ENCODE data around the gene ANKRD11. TPM values are rescaled to one million over a fixed set of nuclear protein-coding genes. Genes with fewer than 3 reads are reported as not detected.
A peak's percentile ranks its signal among the peaks of the same experiment; 100 is the strongest.
"Not testable (repeated sequence)": the region's sequence is repeated elsewhere in the genome, so short reads cannot be mapped to it uniquely, and the experiment has no call there.

The ANKRD11 gene
- polyA plus RNA-seq, 3 donors from 2014 or later: 3.7 to 14.3 (median 8.5) TPM

DNA sequence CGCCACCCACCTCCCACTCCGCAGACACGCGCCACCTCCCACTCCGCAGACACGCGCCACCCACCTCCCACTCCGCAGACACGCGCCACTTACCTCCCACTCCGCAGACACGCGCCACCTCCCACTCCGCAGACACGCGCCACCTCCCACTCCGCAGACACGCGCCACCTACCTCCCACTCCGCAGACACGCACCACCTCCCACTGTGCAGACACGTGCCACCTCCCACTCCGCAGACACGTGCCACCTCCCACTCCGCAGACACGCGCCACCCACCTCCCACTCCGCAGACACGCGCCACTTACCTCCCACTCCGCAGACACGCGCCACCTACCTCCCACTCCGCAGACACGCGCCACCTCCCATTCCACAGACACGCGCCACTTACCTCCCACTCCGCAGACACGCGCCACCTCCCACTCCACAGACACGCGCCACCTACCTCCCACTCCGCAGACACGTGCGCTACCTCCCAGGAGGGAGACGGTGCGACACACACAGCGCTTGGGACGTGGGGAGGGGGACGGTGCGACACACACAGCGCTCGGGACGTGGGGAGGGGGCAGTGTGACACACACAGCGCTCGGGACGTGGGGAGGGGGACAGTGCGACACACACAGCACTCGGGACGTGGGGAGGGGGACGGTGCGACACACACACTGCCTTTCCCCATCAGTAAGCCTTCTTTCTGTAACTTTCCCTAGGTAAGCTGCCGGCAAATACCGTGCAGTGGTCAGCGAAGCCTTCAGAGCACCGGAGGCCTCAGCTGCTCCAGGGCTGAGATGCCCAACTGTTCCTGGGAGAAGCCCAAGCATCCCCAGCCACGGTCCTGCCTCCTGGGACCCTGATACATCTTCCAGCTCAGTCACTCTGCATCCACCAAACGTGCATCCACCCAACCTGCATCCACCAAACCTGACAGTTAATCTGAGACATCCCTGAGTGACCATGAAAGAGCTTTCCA is 183.6 kb downstream of the ANKRD11 start:
- Mint-ChIP-seq H3K4me1 (peaks cover 65 to 80% of the 10 kb centered on the region in 2 donors), H3K36me3 (peaks cover 4 to 20% (median 8%) of the 10 kb centered on the region in 3 donors), H3K27ac (peak overlapping the region in 5 of 6 donors; percentile 23 to 86 (median 72)), H3K27me3 (ENCODE audit: low read depth in 3 of 3) (peaks cover 6 to 26% (median 21%) of the 10 kb centered on the region in 3 donors)
- DNase-seq, H3K9me3 Mint-ChIP-seq, H3K4me3 Mint-ChIP-seq: not testable (repeated sequence)

DNA sequence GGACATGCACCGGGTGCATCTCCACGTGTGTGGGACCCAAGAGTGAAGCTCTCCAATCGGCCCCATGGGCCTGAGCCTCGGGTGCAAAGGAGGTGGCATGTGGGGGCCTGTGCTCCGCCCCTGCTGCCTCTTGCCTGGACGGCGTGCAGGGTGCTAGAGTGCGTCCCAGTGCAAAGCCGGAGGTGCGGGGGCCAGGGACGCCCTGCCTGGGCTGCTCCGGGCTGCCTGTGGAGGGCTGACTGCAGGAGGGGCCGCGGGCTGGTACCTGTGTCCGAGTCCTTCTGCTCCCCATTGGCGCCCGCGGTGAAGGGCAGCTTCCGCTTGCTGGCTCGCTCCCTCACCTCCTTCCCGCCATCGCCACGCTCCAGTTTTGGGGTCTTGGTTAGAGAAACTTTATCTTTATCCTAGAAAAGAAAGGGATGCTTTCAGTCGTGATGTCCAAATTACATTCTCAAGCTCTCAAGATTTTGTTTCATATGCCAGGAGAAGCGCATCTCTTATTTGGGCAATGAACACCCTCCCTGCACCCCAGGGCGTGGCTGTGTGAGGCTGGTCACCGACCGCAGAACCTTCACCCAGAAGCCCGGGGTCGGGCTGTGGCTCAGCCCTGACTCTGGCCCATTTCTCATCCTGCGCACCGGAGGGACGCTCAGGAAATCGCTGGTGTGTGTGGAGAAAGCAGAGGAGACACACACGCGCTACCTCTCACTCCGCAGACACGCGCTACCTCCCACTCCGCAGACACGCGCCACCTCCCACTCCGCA is 185.2 kb downstream of the ANKRD11 start:
- Mint-ChIP-seq H3K27ac (peak overlapping the region in 1 of 6 donors; percentile 50), H3K27me3 (ENCODE audit: low read depth in 3 of 3) (peaks cover 7 to 22% (median 21%) of the 10 kb centered on the region in 3 donors), H3K4me3 (peak overlapping the region in 1 of 5 donors; percentile 36), H3K4me1 (peaks cover 63 to 74% of the 10 kb centered on the region in 2 donors), H3K36me3 (peaks cover 4 to 16% (median 8%) of the 10 kb centered on the region in 3 donors), H3K9me3 (no peaks in the 10 kb centered on the region)
- DNase-seq: no peak

DNA sequence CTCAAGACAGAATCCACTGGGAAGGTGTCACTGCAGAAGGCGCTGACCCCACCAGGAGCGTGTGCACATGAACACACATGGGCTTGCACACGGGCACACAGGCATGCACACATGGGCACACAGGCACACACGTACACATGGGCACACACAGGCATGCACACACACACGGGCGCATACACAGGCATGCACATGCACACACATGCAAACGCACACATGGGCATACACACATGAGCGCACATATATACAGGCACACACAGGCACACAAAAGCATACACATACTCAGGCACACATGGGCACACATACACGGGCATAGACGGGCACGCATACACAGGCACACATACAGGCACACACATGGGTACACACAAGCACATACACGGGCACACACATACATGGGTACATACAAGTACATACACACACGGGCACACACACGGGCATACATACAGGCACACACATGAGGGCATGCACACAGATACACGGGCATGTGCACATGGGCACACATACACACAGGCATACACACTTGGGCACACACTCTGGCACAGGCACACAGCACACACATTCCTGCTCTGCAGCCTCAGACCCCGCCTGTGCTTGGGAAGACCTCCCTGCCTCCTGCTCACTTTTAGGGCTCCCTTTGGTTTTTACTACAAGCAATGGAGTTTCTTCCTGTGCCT is 186.0 kb downstream of the ANKRD11 start:
- H3K4me3 Mint-ChIP-seq: peak overlapping the region in 2 of 5 donors; percentile 61 to 79
- H3K4me1 Mint-ChIP-seq: peaks cover 55 to 66% of the 10 kb centered on the region in 2 donors

DNA sequence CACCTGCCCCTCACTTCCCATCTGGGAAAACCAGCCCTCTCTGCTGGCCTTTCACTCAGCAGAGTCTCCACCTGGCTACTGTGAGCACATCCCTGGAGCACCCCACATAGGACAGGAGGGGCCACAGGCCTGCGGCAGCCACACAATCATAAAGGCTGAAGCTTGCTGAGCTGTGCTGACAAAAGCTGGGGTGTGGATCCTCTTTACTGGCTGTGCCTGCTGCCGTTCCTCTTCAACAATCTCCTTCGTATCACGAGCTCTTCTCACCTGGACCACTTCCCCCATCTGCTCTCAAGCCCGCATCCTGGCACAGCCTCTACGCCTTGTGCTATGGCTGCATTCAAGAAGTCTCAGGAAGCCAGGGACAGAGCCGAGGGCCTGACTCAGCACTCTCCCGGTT is 186.7 kb downstream of the ANKRD11 start:
- H3K9me3 Mint-ChIP-seq: no peaks in the 10 kb centered on the region
- peak overlapping the region; percentile 64 to 89 (median 86) for H3K27ac Mint-ChIP-seq
- peak in 2 of 3 donors; percentile 34 to 42 for DNase-seq
- H3K4me3 Mint-ChIP-seq: peak overlapping the region; percentile 37 to 79 (median 67)
- peaks cover 53 to 66% of the 10 kb centered on the region in 2 donors for H3K4me1 Mint-ChIP-seq
- H3K27me3 Mint-ChIP-seq (ENCODE audit: low read depth in 3 of 3): peaks cover 5 to 16% (median 15%) of the 10 kb centered on the region in 3 donors
- H3K36me3 Mint-ChIP-seq: peaks cover 4 to 12% (median 8%) of the 10 kb centered on the region in 3 donors

More for the DNA sequence above, 186.0 kb downstream of the ANKRD11 start:
- Mint-ChIP-seq H3K36me3 (peaks cover 4 to 16% (median 8%) of the 10 kb centered on the region in 3 donors), H3K27me3 (ENCODE audit: low read depth in 3 of 3) (peaks cover 7 to 18% (median 17%) of the 10 kb centered on the region in 3 donors), H3K9me3 (no peaks in the 10 kb centered on the region), H3K27ac (peak overlapping the region; percentile 64 to 89 (median 86))
- DNase-seq: no peak

DNA sequence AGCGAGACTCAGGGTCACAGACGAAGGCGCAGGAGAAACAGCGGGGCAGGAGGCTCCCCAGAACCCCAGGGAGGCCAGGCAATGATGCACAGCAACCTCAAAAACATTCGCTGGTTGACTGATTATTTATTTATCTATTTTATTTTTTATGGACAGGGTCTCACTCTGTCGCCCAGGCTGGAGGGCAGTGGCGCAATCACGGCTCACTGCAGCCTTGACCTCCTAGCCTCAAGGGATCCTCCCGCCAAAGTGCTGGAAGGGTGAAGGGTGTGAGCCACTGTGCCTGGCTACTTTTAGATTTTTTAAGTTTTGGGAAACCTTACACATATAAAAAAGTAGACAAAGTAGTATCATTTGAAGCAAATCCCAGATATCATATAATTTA is 189.4 kb downstream of the ANKRD11 start:
- H3K4me1 Mint-ChIP-seq: peaks cover 63 to 75% of the 10 kb centered on the region in 2 donors
- H3K27ac Mint-ChIP-seq: peak overlapping the region in 4 of 6 donors; percentile 36 to 76 (median 46)
- peak overlapping the region in 1 of 5 donors; percentile 18 for H3K4me3 Mint-ChIP-seq
- peaks cover 4 to 30% (median 19%) of the 10 kb centered on the region in 3 donors for H3K27me3 Mint-ChIP-seq (ENCODE audit: low read depth in 3 of 3)
- H3K36me3 Mint-ChIP-seq: peaks cover 4 to 22% (median 12%) of the 10 kb centered on the region in 3 donors
- DNase-seq: no peak
- no peaks in the 10 kb centered on the region for H3K9me3 Mint-ChIP-seq

DNA sequence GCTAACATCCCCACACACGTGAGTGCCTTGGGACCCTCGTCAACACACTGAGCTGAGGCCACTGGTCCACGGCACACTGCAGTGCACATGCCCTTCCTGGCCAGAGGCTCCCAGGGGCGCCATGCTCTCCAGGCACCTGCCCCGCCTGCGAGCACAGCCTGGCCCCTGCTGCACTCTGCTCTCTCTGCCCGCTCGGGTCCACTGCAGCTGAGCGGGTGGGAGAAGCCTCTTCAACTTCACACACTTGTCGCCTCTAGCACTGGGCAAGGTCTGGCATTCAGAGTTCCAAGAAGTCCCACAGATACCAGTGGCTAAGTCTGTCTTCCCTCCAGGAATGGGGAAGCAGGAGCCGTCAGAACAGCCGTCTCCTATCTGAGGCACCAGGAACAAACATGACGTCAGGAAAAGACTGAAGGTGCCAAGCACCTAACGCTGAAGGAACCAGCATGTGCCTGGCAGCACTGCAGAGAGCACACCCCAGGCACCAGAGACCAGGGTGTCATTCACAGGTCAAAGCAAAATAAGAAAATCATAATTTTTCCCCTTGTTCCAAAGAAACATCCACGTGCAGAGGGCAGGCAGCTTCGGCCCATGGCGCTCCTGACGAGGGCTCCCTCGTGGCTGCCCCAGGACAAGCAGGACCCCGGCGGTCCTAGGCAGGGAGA is 189.9 kb downstream of the ANKRD11 start:
- DNase-seq: no peak
- peaks cover 68 to 80% of the 10 kb centered on the region in 2 donors for H3K4me1 Mint-ChIP-seq
- H3K27ac Mint-ChIP-seq: peak overlapping the region in 4 of 6 donors; percentile 36 to 55 (median 46)
- peak overlapping the region in 2 of 5 donors; percentile 13 to 18 for H3K4me3 Mint-ChIP-seq
- H3K36me3 Mint-ChIP-seq: peaks cover 4 to 22% (median 12%) of the 10 kb centered on the region in 3 donors
- peaks cover 4 to 30% (median 19%) of the 10 kb centered on the region in 3 donors for H3K27me3 Mint-ChIP-seq (ENCODE audit: low read depth in 3 of 3)
- H3K9me3 Mint-ChIP-seq: no peaks in the 10 kb centered on the region

DNA sequence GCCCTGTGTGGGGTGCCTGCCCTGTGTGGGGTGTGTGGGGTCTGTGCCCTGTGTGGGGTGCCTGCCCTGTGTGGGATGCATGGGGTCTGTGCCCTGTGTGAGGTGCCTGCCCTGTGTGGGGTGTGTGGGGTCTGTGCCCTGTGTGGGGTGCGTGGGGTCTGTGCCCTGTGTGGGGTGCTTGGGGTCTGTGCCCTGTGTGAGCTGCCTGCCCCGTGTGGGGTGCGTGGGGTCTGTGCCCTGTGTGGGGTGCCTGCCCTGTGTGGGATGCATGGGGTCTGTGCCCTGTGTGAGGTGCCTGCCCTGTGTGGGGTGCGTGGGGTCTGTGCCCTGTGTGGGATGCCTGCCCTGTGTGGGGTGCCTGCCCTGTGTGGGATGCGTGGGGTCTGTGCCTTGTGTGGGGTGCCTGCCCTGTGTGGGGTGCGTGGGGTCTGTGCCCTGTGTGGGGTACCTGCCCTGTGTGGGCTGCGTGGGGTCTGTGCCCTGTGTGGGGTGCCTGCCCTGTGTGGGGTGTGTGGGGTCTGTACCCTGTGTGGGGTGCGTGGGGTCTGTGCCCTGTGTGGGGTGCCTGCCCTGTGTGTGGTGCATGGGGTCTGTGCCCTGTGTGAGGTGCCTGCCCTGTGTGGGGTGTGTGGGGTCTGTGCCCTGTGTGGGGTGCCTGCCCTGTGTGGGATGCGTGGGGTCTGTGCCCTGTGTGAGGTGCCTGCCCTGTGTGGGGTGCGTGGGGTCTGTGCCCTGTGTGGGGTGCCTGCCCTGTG is 190.8 kb downstream of the ANKRD11 start:
- H3K9me3 Mint-ChIP-seq, DNase-seq, H3K4me3 Mint-ChIP-seq: not testable (repeated sequence)
- Mint-ChIP-seq H3K27me3 (ENCODE audit: low read depth in 3 of 3) (peaks cover 4 to 30% (median 22%) of the 10 kb centered on the region in 3 donors), H3K27ac (peak overlapping the region in 1 of 6 donors; percentile 84), H3K36me3 (peaks cover 4 to 22% (median 12%) of the 10 kb centered on the region in 3 donors), H3K4me1 (peaks cover 65 to 73% of the 10 kb centered on the region in 2 donors)

DNA sequence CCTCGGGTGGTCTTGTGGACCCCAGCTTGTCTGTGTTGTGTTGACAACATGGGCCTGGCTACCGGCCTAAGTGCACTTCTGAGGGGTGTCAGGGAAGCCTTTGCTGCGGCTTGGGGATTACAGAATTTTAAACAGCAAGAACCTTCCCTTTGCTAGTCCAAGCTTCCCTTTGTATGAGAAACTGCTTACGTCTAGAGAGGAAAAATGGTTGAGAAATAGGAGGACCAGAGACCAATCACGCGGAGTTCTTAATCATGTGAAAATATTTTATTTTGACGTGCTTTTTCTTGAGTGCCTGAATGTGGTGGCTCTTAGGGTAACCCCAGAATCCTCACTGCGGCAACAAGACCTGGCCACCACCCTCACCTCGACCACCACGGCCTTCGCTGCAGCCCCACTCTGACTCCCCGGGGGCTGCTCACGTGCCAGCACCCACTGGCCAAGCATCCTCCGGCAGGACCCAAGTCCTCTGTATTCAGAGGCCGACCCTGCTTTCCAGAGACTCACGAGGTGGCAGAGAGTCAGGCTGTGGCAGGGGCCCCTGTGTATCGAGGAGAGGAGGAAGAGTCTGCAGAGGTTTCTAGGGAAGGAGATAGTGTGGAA is 191.6 kb downstream of the ANKRD11 start:
- H3K27ac Mint-ChIP-seq: peak overlapping the region; percentile 45 to 87 (median 78)
- peaks cover 4 to 27% (median 23%) of the 10 kb centered on the region in 3 donors for H3K27me3 Mint-ChIP-seq (ENCODE audit: low read depth in 3 of 3)
- no peak for DNase-seq
- no peaks in the 10 kb centered on the region for H3K9me3 Mint-ChIP-seq
- H3K36me3 Mint-ChIP-seq: peaks cover 4 to 14% (median 7%) of the 10 kb centered on the region in 3 donors
- peaks cover 60 to 71% of the 10 kb centered on the region in 2 donors for H3K4me1 Mint-ChIP-seq
- peak overlapping the region in 3 of 5 donors; percentile 24 to 59 (median 33) for H3K4me3 Mint-ChIP-seq

DNA sequence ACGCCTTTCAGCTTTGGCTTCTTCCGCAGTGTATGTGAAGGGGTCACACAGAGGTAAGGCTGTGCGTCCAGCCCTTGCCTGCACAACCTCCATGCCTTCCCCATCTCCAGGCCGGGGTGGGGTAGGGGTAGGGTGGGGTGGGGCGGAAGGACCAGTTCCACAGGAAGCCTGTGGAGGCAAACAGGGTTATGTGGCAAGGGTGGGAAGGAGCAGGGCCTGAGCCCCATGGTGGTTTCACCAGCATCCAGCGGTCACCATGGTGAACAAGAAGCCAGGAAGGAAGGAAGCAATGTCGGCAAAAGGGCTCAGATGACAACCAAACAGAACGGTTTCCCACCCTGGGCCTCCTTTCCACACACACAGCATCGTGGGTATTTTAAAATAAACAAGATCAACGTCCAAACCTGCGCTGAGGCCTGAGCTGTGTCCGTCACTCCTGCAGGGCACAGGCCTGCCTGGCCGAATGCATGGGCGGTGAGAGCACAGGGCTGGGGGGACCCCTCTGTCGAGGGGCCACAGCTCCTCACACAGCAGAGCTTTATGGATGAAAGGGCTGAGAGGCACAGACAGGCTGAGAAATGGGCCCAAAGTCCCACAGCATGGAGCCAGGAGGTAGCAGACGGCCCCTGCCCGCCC is 192.3 kb downstream of the ANKRD11 start:
- DNase-seq: no peak

DNA sequence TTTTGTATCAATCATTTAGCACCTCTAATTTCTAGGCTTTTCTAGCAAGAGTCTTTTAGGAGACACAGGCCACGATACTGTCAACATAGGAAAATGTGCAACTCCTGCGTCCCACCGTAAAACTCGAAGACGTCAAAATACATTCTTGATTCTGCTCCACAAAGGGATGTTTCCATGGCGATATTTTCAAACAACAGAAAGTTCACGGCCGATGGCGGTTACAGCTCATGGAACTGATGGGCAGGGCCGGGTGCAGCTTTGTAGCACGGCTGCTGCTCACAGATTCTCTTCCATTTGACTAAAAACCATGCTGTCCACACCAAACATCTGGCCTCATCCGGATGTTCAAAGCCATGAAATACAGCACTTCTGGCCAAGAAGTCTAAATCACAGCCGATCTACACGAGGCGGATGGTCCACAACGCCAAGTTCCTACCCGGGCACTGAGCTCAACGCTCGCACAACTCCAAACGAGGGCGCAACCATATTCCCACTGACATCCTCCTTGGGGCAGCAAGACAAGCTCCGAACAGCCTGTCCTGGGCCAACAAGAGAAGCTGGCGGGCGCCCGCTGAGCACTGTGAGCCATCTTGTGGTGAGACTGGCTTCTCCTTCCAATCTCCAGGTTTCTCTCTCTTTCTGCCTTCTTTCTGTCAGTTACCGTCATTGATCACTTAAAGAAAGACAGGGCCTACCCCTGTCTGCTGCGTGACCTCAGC is 193.0 kb downstream of the ANKRD11 start:
- peaks cover 0 to 10% (median 4%) of the 10 kb centered on the region in 3 donors for H3K36me3 Mint-ChIP-seq
- H3K4me3 Mint-ChIP-seq: peak overlapping the region in 3 of 5 donors; percentile 30 to 53 (median 30)
- H3K9me3 Mint-ChIP-seq: no peaks in the 10 kb centered on the region
- peaks cover 50 to 60% of the 10 kb centered on the region in 2 donors for H3K4me1 Mint-ChIP-seq
- H3K27me3 Mint-ChIP-seq (ENCODE audit: low read depth in 3 of 3): peaks cover 4 to 27% (median 21%) of the 10 kb centered on the region in 3 donors
- peak overlapping the region; percentile 47 to 89 (median 69) for H3K27ac Mint-ChIP-seq
- DNase-seq: no peak

More for the DNA sequence above, 192.3 kb downstream of the ANKRD11 start:
- Mint-ChIP-seq H3K4me1 (peaks cover 55 to 64% of the 10 kb centered on the region in 2 donors), H3K36me3 (peaks cover 4 to 10% (median 7%) of the 10 kb centered on the region in 3 donors), H3K27ac (peak overlapping the region; percentile 80 to 89 (median 86)), H3K4me3 (peak overlapping the region; percentile 10 to 73 (median 53)), H3K9me3 (no peaks in the 10 kb centered on the region), H3K27me3 (ENCODE audit: low read depth in 3 of 3) (peaks cover 4 to 27% (median 21%) of the 10 kb centered on the region in 3 donors)
